IPS DF 6.9 (cell line): ENCODE measurements around the gene HOXC9.

Experiments
- DNase-seq: peaks from one replicate; pipeline ENCODE4 v3.0.0-alpha.2; 2013; ENCODE audit warnings: low read depth, low spot score
- H3K27ac ChIP-seq: one replicate; pipeline ENCODE4 v1.5.1; 2013; ENCODE audit warnings: low read length, control low read depth
- H3K27me3 ChIP-seq: 2 replicates; pipeline ENCODE4 v1.6.1; 2013; ENCODE audit warnings: mild to moderate bottlenecking, low read length; ENCODE audit not compliant: control insufficient read depth, insufficient read depth
- H3K36me3 ChIP-seq: 2 replicates; pipeline ENCODE4 v1.6.1; 2013; ENCODE audit warnings: low read length; ENCODE audit not compliant: control insufficient read depth, insufficient read depth
- H3K4me1 ChIP-seq: 2 replicates; pipeline ENCODE4 v1.6.1; 2013; ENCODE audit warnings: low read length; ENCODE audit not compliant: control insufficient read depth, insufficient read depth
- H3K4me3 ChIP-seq: 2 replicates; pipeline ENCODE4 v1.5.1; 2013; ENCODE audit warnings: mild to moderate bottlenecking, low read length
- H3K9me3 ChIP-seq: 2 replicates; pipeline ENCODE4 v1.6.1; 2013; ENCODE audit warnings: low read length, inconsistent platforms; ENCODE audit not compliant: control insufficient read depth, insufficient read depth
- WGBS: extraction: QIAGEN DNeasy Blood & Tissue Kit; methylation state at CpG from one replicate; pipeline ENCODE4 v1.1.7; 2013; ENCODE audit warnings: mixed read lengths, missing lambda C conversion rate; ENCODE audit not compliant: insufficient read length, insufficient coverage; 5-methylcytosine and 5-hydroxymethylcytosine counted together

Gene HOXC9

GRCh38 chr12:54003625-54004024 is 3.7 kb downstream of the HOXC9 start:
- no peaks in the 10 kb centered on the region for H3K36me3 ChIP-seq
- no peak overlapping the region for H3K27ac ChIP-seq
- H3K4me3 ChIP-seq = no peak overlapping the region
- no CpG with 5 or more reads among the region's 3 CpGs for WGBS
- H3K27me3 ChIP-seq = peaks cover 98% of the 10 kb centered on the region
- H3K9me3 ChIP-seq = no peaks in the 10 kb centered on the region
- peaks cover 1% of the 10 kb centered on the region; the same call in 1 of the 2 replicates for H3K4me1 ChIP-seq
- no peak for DNase-seq

- WGBS = no CpG with 5 or more reads among the region's 20 CpGs
- no peak for DNase-seq
- Histone ChIP-seq H3K4me1 (peaks cover 1% of the 10 kb centered on the region; the same call in 1 of the 2 replicates), H3K36me3 (no peaks in the 10 kb centered on the region), H3K4me3 (no peak overlapping the region), H3K27ac (no peak overlapping the region), H3K9me3 (no peaks in the 10 kb centered on the region), H3K27me3 (peaks cover 96% of the 10 kb centered on the region)
Observed at GRCh38 chr12:54004063-54004840, 4.3 kb downstream of the HOXC9 start.

GRCh38 chr12:54004841-54005530 is 5.0 kb downstream of the HOXC9 start:
- no peak for DNase-seq
- Histone ChIP-seq H3K4me1 (peaks cover 1% of the 10 kb centered on the region; the same call in 1 of the 2 replicates), H3K27ac (no peak overlapping the region), H3K36me3 (no peaks in the 10 kb centered on the region), H3K9me3 (no peaks in the 10 kb centered on the region), H3K4me3 (no peak overlapping the region), H3K27me3 (peaks cover 96% of the 10 kb centered on the region)
- WGBS = no CpG with 5 or more reads among the region's 31 CpGs

- no CpG with 5 or more reads among the region's 26 CpGs for WGBS
Observed at GRCh38 chr12:54005531-54005852, 5.5 kb downstream of the HOXC9 start.

GRCh38 chr12:54005853-54006558 is 6.0 kb downstream of the HOXC9 start:
- H3K4me3 ChIP-seq = no peak overlapping the region
- peaks cover 96% of the 10 kb centered on the region for H3K27me3 ChIP-seq
- WGBS = no CpG with 5 or more reads among the region's 39 CpGs
- H3K4me1 ChIP-seq = no peaks in the 10 kb centered on the region; the same call in 1 of the 2 replicates
- H3K9me3 ChIP-seq = no peaks in the 10 kb centered on the region
- DNase-seq = no peak
- no peak overlapping the region for H3K27ac ChIP-seq
- H3K36me3 ChIP-seq = no peaks in the 10 kb centered on the region

More at GRCh38 chr12:54005531-54005852, 5.5 kb downstream of the HOXC9 start:
- H3K9me3 ChIP-seq = no peaks in the 10 kb centered on the region
- H3K36me3 ChIP-seq = no peaks in the 10 kb centered on the region
- H3K4me3 ChIP-seq = no peak overlapping the region
- H3K27me3 ChIP-seq = peaks cover 96% of the 10 kb centered on the region
- no peak overlapping the region for H3K27ac ChIP-seq
- H3K4me1 ChIP-seq = no peaks in the 10 kb centered on the region; the same call in 1 of the 2 replicates
- DNase-seq = no peak

GRCh38 chr12:54006559-54007220 is 6.7 kb downstream of the HOXC9 start:
- Histone ChIP-seq H3K36me3 (no peaks in the 10 kb centered on the region), H3K4me1 (no peaks in the 10 kb centered on the region; the same call in 1 of the 2 replicates), H3K27ac (no peak overlapping the region), H3K9me3 (no peaks in the 10 kb centered on the region), H3K27me3 (peaks cover 96% of the 10 kb centered on the region), H3K4me3 (no peak overlapping the region)
- no CpG with 5 or more reads among the region's 22 CpGs for WGBS
- no peak for DNase-seq

GRCh38 chr12:54007538-54008259 is 7.7 kb downstream of the HOXC9 start:
- no CpG with 5 or more reads among the region's 2 CpGs for WGBS
- H3K27me3 ChIP-seq = peaks cover 93% of the 10 kb centered on the region

GRCh38 chr12:54008260-54008552 is 8.2 kb downstream of the HOXC9 start:
- no peak overlapping the region for H3K4me3 ChIP-seq
- DNase-seq = no peak
- no peak overlapping the region for H3K27ac ChIP-seq
- H3K36me3 ChIP-seq = no peaks in the 10 kb centered on the region
- no peaks in the 10 kb centered on the region; the same call in 1 of the 2 replicates for H3K4me1 ChIP-seq
- WGBS = no CpG with 5 or more reads among the region's 2 CpGs
- peaks cover 93% of the 10 kb centered on the region for H3K27me3 ChIP-seq
- H3K9me3 ChIP-seq = no peaks in the 10 kb centered on the region

More at GRCh38 chr12:54007538-54008259, 7.7 kb downstream of the HOXC9 start:
- Histone ChIP-seq H3K36me3 (no peaks in the 10 kb centered on the region), H3K9me3 (no peaks in the 10 kb centered on the region), H3K4me1 (no peaks in the 10 kb centered on the region; the same call in 1 of the 2 replicates), H3K27ac (no peak overlapping the region), H3K4me3 (no peak overlapping the region)
- no peak for DNase-seq

- no CpG with 5 or more reads among the region's 51 CpGs for WGBS
Observed at GRCh38 chr12:54009171-54010052, 9.5 kb downstream of the HOXC9 start.

More at GRCh38 chr12:54009171-54010052, 9.5 kb downstream of the HOXC9 start:
- Histone ChIP-seq H3K4me3 (no peak overlapping the region), H3K27me3 (peaks cover 93% of the 10 kb centered on the region), H3K9me3 (no peaks in the 10 kb centered on the region), H3K36me3 (no peaks in the 10 kb centered on the region), H3K4me1 (no peaks in the 10 kb centered on the region; the same call in 1 of the 2 replicates), H3K27ac (no peak overlapping the region)
- DNase-seq = no peak
